A549 (cell line): Measurements from ENCODE around the gene SOX10.
"Not testable (repeated sequence)": the region's sequence is repeated elsewhere in the genome, so short reads cannot be mapped to it uniquely, and the experiment has no call there.

Experiments used
- BCL3 ChIP-seq: fragments of >200 bp; sonication (Bioruptor Twin); formaldehyde crosslinking; IDR thresholded peaks from 3 replicates; pipeline ENCODE4 v1.6.1; 2016
- CTCF ChIP-seq: fragments of >200 bp; sonication (Bioruptor Twin); formaldehyde crosslinking; IDR thresholded peaks from 3 replicates; pipeline ENCODE4 v1.5.1; 2016
- ELK1 ChIP-seq: fragments of 150-350 bp; IDR thresholded peaks from 2 replicates; pipeline ENCODE4 v1.6.1; 2014; ENCODE audit warnings: low read depth, mild to moderate bottlenecking, low read length
- EP300 ChIP-seq, 2 experiments: fragments of >200 bp; sonication (Bioruptor Twin); formaldehyde crosslinking; IDR thresholded peaks; 2 replicates in 1 of 2; 3 replicates in 1 of 2; pipeline ENCODE4 v1.6.1; 2016 to 2017
- JUN ChIP-seq, 2 experiments: fragments of >200 bp; sonication (Bioruptor Twin); formaldehyde crosslinking; IDR thresholded peaks; 2 replicates in 1 of 2; 3 replicates in 1 of 2; pipeline ENCODE4 v1.6.1; 2016 to 2017
- MAZ ChIP-seq: fragments of 150-350 bp; IDR thresholded peaks from 2 replicates; pipeline ENCODE4 v1.6.1; 2014; ENCODE audit warnings: antibody characterized with exemption, low read depth, low read length, borderline replicate concordance
- NFE2L2 ChIP-seq: fragments of 150-350 bp; conservative IDR thresholded peaks from 2 replicates; pipeline ENCODE4 v1.6.1; 2014; ENCODE audit warnings: low read length
- NR3C1 ChIP-seq: fragments of >200 bp; sonication (Bioruptor Twin); formaldehyde crosslinking; IDR thresholded peaks from 3 replicates; pipeline ENCODE4 v1.6.1; 2017
- POLR2A ChIP-seq: IDR thresholded peaks from 2 replicates; pipeline ENCODE4 v1.6.1; 2012; ENCODE audit warnings: mild to moderate bottlenecking, low read length
- RAD21 ChIP-seq, 2 experiments: fragments of >200 bp in 1 of 2; sonication (Bioruptor Twin) in 1 of 2; formaldehyde crosslinking in 1 of 2; IDR thresholded peaks in 1 of 2; conservative IDR thresholded peaks in 1 of 2; 2 replicates in 1 of 2; 3 replicates in 1 of 2; pipeline ENCODE4 v1.6.1; 2012 to 2018; ENCODE audit warnings: inconsistent platforms in 1 of 2
- RCOR1 ChIP-seq: fragments of 150-350 bp; IDR thresholded peaks from 2 replicates; pipeline ENCODE4 v1.6.1; 2014; ENCODE audit warnings: antibody characterized with exemption, low read length, low read depth
- RFX5 ChIP-seq: fragments of 450-650 bp; IDR thresholded peaks from 2 replicates; pipeline ENCODE4 v1.7.1; 2014; ENCODE audit warnings: antibody characterized with exemption, mild to moderate bottlenecking, moderate library complexity
- RNF2 ChIP-seq: fragments of 200-600 bp; sonication (generic); IDR thresholded peaks from 2 replicates; pipeline ENCODE4 v1.6.1; 2016; ENCODE audit warnings: low read depth, mild to moderate bottlenecking, antibody characterized with exemption, moderate library complexity, borderline replicate concordance
- TF ChIP-seq, protein P1 (sequence below): fragments of 200-600 bp; sonication (generic); IDR thresholded peaks from 2 replicates; pipeline ENCODE4 v1.6.1; 2016; ENCODE audit warnings: antibody characterized with exemption, mild to moderate bottlenecking, moderate library complexity

DNA sequence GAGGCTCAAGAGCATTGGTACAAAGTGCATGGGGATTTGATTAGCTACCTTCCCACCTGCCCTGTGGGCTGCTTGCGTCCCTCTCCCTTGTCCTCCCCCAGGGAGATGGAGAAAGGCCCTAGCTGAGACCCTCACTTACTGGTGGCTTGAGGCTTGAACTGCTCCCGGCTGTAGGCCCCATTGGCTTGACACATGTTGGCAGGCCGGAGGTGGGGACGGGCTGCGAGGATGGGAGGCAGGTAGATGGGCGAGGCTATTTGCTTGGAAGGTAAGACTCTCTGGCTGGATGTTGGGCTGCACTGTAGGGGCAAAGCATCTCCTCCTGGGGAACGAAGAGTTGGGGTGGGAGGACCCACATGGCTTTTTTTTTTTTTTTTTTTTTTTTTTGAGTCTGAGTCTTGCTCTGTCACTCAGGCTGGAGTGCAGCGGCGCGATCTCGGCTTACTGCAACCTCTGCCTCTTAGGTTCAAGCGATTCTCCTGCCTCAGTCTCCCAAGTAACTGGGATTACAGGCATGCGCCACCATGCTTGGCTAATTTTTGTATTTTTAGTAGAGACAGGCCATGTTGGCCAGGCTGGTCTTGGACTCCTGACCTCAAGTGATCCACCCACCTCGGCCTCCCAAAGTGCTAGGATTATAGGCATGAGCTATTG is 37.1 kb downstream of the SOX10 start:
- not testable (repeated sequence) for TF ChIP-seq EP300 (IDR thresholded peaks at IDR 0.05); RNF2; CTCF; NR3C1; POLR2A; BCL3; MAZ; RFX5; NFE2L2; RAD21 (conservative IDR thresholded peaks at IDR 0.05 in 1 of 2, IDR thresholded peaks at IDR 0.05 in 1 of 2); RCOR1; JUN (IDR thresholded peaks at IDR 0.05); ELK1
- TF ChIP-seq, protein P1, sequence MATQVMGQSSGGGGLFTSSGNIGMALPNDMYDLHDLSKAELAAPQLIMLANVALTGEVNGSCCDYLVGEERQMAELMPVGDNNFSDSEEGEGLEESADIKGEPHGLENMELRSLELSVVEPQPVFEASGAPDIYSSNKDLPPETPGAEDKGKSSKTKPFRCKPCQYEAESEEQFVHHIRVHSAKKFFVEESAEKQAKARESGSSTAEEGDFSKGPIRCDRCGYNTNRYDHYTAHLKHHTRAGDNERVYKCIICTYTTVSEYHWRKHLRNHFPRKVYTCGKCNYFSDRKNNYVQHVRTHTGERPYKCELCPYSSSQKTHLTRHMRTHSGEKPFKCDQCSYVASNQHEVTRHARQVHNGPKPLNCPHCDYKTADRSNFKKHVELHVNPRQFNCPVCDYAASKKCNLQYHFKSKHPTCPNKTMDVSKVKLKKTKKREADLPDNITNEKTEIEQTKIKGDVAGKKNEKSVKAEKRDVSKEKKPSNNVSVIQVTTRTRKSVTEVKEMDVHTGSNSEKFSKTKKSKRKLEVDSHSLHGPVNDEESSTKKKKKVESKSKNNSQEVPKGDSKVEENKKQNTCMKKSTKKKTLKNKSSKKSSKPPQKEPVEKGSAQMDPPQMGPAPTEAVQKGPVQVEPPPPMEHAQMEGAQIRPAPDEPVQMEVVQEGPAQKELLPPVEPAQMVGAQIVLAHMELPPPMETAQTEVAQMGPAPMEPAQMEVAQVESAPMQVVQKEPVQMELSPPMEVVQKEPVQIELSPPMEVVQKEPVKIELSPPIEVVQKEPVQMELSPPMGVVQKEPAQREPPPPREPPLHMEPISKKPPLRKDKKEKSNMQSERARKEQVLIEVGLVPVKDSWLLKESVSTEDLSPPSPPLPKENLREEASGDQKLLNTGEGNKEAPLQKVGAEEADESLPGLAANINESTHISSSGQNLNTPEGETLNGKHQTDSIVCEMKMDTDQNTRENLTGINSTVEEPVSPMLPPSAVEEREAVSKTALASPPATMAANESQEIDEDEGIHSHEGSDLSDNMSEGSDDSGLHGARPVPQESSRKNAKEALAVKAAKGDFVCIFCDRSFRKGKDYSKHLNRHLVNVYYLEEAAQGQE, result not testable (repeated sequence)
